ENCODE data around the gene PANK1. TPM values are rescaled to one million over a fixed set of nuclear protein-coding genes. Genes with fewer than 3 reads are reported as not detected.

PANK1 gene
- total RNA-seq, 1 donor from 2014 or later: 8.2 TPM

DNA sequence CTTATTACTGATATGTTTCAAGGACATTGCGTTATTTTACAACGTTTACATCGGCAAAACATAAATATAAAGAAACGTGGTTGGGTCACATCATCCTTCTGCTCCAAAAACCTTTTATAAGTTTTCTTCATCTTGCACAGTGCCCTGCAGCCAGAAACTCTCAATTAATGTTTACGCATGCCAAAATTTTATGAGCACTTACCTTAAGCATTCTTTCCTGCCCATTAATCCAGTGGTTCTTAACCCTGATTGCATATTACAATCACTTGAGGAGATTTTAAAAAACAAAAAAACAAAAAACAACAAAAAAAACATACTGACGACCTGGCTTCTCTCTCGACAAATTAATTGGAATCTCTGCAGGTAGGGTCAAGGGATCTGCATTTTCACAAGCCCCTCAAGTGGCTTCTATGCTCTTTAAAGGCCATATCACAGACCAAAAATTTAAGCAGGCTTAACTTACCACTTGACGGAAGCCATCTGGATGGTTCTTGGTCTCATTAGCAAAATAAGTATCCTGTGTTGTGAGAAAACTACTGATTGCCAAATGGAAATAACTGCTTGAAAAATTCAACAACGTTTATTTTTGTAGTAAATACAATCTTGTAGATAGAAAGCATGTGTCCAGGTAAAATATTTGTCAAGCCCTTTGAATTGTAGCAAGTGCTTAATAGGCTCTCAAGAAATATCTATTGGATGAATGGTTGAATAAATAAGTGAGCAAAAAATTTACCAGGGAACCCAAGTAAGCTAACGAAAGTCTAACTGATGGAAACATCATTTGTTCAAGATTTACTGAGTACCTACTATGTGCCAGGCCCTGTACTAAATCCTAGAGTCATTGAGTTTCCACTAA lies 78.7 kb downstream of the PANK1 start:
- DNase-seq: no peak
- Histone ChIP-seq H3K4me1 (peaks cover 14% of the 10 kb centered on the region), H3K27me3 (ENCODE audit: low read depth) (no peaks in the 10 kb centered on the region), H3K27ac (no peak overlapping the region), H3K9me3 (no peaks in the 10 kb centered on the region), H3K36me3 (no peaks in the 10 kb centered on the region), H3K4me3 (no peak overlapping the region)
- peak in 1 of 2 donors; percentile 66 for ATAC-seq
- intact Hi-C loops (cut with DNase I): loop anchor here (5.0 kb wide), 1 partner anchor 139 kb away; no protein-coding TSS in a partner anchor
- TF ChIP-seq, protein P1, sequence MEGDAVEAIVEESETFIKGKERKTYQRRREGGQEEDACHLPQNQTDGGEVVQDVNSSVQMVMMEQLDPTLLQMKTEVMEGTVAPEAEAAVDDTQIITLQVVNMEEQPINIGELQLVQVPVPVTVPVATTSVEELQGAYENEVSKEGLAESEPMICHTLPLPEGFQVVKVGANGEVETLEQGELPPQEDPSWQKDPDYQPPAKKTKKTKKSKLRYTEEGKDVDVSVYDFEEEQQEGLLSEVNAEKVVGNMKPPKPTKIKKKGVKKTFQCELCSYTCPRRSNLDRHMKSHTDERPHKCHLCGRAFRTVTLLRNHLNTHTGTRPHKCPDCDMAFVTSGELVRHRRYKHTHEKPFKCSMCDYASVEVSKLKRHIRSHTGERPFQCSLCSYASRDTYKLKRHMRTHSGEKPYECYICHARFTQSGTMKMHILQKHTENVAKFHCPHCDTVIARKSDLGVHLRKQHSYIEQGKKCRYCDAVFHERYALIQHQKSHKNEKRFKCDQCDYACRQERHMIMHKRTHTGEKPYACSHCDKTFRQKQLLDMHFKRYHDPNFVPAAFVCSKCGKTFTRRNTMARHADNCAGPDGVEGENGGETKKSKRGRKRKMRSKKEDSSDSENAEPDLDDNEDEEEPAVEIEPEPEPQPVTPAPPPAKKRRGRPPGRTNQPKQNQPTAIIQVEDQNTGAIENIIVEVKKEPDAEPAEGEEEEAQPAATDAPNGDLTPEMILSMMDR (IDR thresholded peaks at IDR 0.05): no peak

DNA sequence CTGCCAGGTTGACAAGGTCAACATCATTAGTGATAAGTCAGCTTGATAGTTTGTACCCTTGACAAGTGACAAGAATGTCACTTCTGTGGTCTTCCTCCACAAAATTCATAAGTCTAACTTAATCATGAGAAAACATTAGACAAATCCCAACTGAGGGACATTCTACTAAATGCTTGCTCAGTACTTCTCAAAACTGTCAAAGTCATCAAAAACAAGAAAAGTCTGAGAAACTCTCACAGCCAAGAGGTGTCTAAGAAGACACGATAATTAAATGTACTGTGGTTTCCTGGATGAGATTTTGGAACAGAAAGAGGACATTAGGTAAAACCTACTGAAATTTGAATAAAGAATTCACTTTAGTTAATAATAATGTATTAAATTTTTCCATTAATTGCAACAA lies 79.9 kb downstream of the PANK1 start:
- Histone ChIP-seq H3K9me3 (no peaks in the 10 kb centered on the region), H3K4me1 (peaks cover 14% of the 10 kb centered on the region), H3K36me3 (no peaks in the 10 kb centered on the region), H3K27me3 (ENCODE audit: low read depth) (no peaks in the 10 kb centered on the region), H3K27ac (no peak overlapping the region), H3K4me3 (no peak overlapping the region)
- TF ChIP-seq, protein P1 (IDR thresholded peaks at IDR 0.05): no peak
- intact Hi-C loops (cut with DNase I): loop anchor here (5.0 kb wide), 1 partner anchor 138 kb away; no protein-coding TSS in a partner anchor
- no peak for DNase-seq
- no peak for ATAC-seq

DNA sequence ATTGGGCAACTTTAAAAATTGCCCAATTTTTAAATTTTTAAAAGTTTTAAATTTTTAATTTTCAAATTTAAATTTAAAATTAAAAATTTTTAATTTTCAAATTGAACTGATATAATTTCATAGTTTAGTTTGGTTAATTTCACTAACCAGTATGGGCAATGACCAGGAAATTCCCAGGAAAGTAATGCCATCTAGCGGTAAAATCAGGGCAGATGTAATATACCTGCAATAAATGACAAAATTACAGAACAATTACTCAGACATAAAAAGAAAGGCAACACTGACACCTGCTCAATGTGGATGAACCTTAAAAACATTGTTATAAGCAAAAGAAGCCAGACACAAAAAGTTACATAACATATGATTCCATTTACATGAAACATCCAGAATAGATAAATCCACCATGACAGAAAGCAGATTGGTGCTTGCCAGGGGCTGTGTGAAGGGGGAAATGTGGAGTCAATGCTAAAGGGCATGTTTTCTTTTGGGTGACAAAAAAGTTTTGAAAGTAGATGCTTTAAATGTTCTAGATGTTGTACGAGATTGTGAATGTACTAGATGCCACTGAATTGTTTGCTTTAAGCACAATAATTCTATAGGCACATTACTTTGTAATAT lies 81.1 kb downstream of the PANK1 start:
- Histone ChIP-seq H3K4me3 (no peak overlapping the region), H3K9me3 (no peaks in the 10 kb centered on the region), H3K36me3 (no peaks in the 10 kb centered on the region), H3K4me1 (peaks cover 14% of the 10 kb centered on the region), H3K27me3 (ENCODE audit: low read depth) (no peaks in the 10 kb centered on the region), H3K27ac (no peak overlapping the region)
- DNase-seq (no peak), ATAC-seq (peak; percentile 64 to 77)
- TF ChIP-seq, protein P1 (IDR thresholded peaks at IDR 0.05): peak; percentile 74
- intact Hi-C loops (cut with DNase I): no loop called here

DNA sequence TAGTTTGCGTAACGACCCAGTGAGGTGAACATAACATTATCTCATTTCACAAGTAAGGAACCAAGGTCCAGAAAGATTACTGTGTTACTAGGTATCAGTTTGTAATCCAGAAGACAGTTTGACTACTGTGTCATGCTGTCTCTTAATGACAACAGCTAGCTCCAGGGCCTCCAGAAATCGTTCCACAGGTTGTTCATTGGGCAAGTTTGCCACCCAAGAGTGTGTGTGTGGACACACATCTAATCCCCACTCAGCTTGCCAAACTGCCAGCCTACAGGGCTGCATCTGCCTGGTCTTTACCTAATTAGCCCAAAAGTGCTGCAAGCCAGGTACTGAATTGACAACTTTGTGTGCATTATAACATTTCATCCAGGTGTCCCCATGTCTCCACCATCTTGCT lies 81.7 kb downstream of the PANK1 start:
- Histone ChIP-seq H3K4me1 (peaks cover 14% of the 10 kb centered on the region), H3K4me3 (no peak overlapping the region), H3K27ac (no peak overlapping the region), H3K36me3 (no peaks in the 10 kb centered on the region), H3K27me3 (ENCODE audit: low read depth) (no peaks in the 10 kb centered on the region), H3K9me3 (no peaks in the 10 kb centered on the region)
- ATAC-seq: no peak
- intact Hi-C loops (cut with DNase I): no loop called here
- TF ChIP-seq, protein P1 (IDR thresholded peaks at IDR 0.05): no peak
- DNase-seq: no peak

DNA sequence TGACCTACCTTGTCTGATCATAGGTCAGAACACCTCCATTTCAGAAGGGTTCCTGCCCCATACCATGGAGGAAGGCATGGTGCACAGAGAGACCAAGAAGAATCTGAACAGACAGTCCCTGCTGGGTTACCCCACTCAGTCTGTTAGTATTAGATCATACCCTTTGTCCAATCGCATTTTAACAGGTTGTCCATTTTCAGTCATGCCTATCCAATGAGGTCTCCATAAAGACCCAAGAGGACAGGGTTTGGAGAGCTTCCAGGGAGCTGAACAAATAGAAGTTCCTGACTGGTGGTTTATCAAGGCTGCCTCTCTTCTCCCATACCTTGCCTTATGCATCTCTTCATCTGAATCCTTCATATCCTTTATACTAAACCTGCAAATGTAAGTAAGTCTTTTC lies 88.4 kb downstream of the PANK1 start:
- intact Hi-C loops (cut with DNase I): no loop called here
- ATAC-seq: no peak
- Histone ChIP-seq H3K9me3 (no peaks in the 10 kb centered on the region), H3K4me3 (no peak overlapping the region), H3K36me3 (no peaks in the 10 kb centered on the region), H3K27ac (no peak overlapping the region), H3K4me1 (no peaks in the 10 kb centered on the region), H3K27me3 (ENCODE audit: low read depth) (no peaks in the 10 kb centered on the region)
- TF ChIP-seq, protein P1 (IDR thresholded peaks at IDR 0.05): no peak
- no peak for DNase-seq

Data from lower lobe of right lung (tissue), 2 donors.